CD14-positive monocyte (primary cell): Measurements from ENCODE around the gene SLC22A23. TPM values are rescaled to one million over a fixed set of nuclear protein-coding genes. Genes with fewer than 3 reads are reported as not detected.
A peak's percentile ranks its signal among the peaks of the same experiment; 100 is the strongest.

ENCODE experiments used
- DNase-seq, 3 donors: peaks; one replicate each; pipeline ENCODE4 v3.0.0-alpha.2; 2011 to 2022
- H2AFZ ChIP-seq: 2 replicates; pipeline ENCODE4 v1.6.0; 2012; ENCODE audit warnings: mild to moderate bottlenecking, low read depth, low read length, inconsistent platforms; ENCODE audit not compliant: insufficient read depth, poor library complexity, severe bottlenecking
- H3K27ac ChIP-seq, 2 donors: 1 replicate in 1 of 2; 2 replicates in 1 of 2; pipeline ENCODE4 v1.5.1; 2012 to 2013; ENCODE audit warnings: low read length in 2 of 2, control low read depth in 1 of 2, inconsistent platforms in 1 of 2, low read depth in 1 of 2, mild to moderate bottlenecking in 1 of 2
- H3K27me3 ChIP-seq, 2 donors: one replicate each; pipeline versions ENCODE4 v1.6.0 to v1.6.1; 2011 to 2013; ENCODE audit warnings: low read length in 2 of 2; ENCODE audit not compliant: control insufficient read depth in 2 of 2, insufficient read depth in 2 of 2
- H3K36me3 ChIP-seq, 2 donors: replicated peaks in 1 of 2; 1 replicate in 1 of 2; 2 replicates in 1 of 2; pipeline versions ENCODE4 v1.5.1 to v1.6.1; 2012 to 2013; ENCODE audit warnings: low read length in 2 of 2, control low read depth in 1 of 2, inconsistent platforms in 1 of 2, mild to moderate bottlenecking in 1 of 2; ENCODE audit not compliant: insufficient read depth in 2 of 2, control insufficient read depth in 1 of 2
- H3K4me1 ChIP-seq, 2 donors: 1 replicate in 1 of 2; 2 replicates in 1 of 2; pipeline versions ENCODE4 v1.5.1 to v1.6.1; 2012 to 2013; ENCODE audit warnings: low read length in 2 of 2, control low read depth in 1 of 2, inconsistent platforms in 1 of 2, mild to moderate bottlenecking in 1 of 2, moderate library complexity in 1 of 2; ENCODE audit not compliant: insufficient read depth in 2 of 2, control insufficient read depth in 1 of 2
- H3K4me2 ChIP-seq: replicated peaks from 2 replicates; pipeline ENCODE3; 2012; ENCODE audit warnings: low read length, moderate library complexity, mild to moderate bottlenecking; ENCODE audit not compliant: poor library complexity, severe bottlenecking; ENCODE audit errors: extremely low read depth
- H3K4me3 ChIP-seq, 3 experiments: fragments of 200-600 bp in 1 of 3; sonication (generic) in 1 of 3; replicated peaks in 1 of 3; 1 replicate in 2 of 3; 2 replicates in 1 of 3; pipeline ENCODE4 v1.5.1; 2011 to 2013; ENCODE audit warnings: low read length in 3 of 3, mild to moderate bottlenecking in 3 of 3, control low read depth in 2 of 3, low read depth in 2 of 3, inconsistent platforms in 1 of 3, moderate library complexity in 1 of 3
- H3K79me2 ChIP-seq: 2 replicates; pipeline ENCODE4 v1.6.0; 2012; ENCODE audit warnings: mild to moderate bottlenecking, control low read depth, inconsistent platforms, low read length, moderate library complexity; ENCODE audit not compliant: insufficient read depth
- H3K9ac ChIP-seq: 2 replicates; pipeline ENCODE4 v1.6.0; 2017; ENCODE audit warnings: low read length, mild to moderate bottlenecking; ENCODE audit not compliant: insufficient read depth, poor library complexity, severe bottlenecking
- H3K9me3 ChIP-seq, 2 donors: replicated peaks in 1 of 2; 1 replicate in 1 of 2; 2 replicates in 1 of 2; pipeline versions ENCODE4 v1.5.1 to v1.6.1; 2012 to 2013; ENCODE audit warnings: low read length in 2 of 2, control low read depth in 1 of 2; ENCODE audit not compliant: control insufficient read depth in 1 of 2, insufficient read depth in 1 of 2
- H4K20me1 ChIP-seq: 2 replicates; pipeline ENCODE4 v1.6.0; 2012; ENCODE audit warnings: mild to moderate bottlenecking, low read length, control low read depth, moderate library complexity; ENCODE audit not compliant: insufficient read depth
- H3K27ac Mint-ChIP-seq, 7 donors: one replicate each; pipeline ENCODE4 v1.8.0; 2020; ENCODE audit warnings: mild to moderate bottlenecking in 7 of 7, mixed read lengths in 7 of 7, moderate library complexity in 6 of 7, inconsistent platforms in 2 of 7
- H3K27me3 Mint-ChIP-seq, 3 donors: one replicate each; pipeline ENCODE4 v1.8.0; 2021 to 2022; ENCODE audit warnings: low read depth in 3 of 3, mild to moderate bottlenecking in 3 of 3, mixed read lengths in 3 of 3, moderate library complexity in 3 of 3, inconsistent platforms in 1 of 3
- H3K36me3 Mint-ChIP-seq, 2 donors: one replicate each; pipeline ENCODE4 v1.8.0; 2020; ENCODE audit warnings: mixed read lengths in 2 of 2, inconsistent platforms in 1 of 2, mild to moderate bottlenecking in 1 of 2
- H3K4me1 Mint-ChIP-seq: one replicate; pipeline ENCODE4 v1.8.0; 2020; ENCODE audit warnings: mild to moderate bottlenecking, mixed read lengths
- H3K4me3 Mint-ChIP-seq, 2 donors: one replicate each; pipeline ENCODE4 v1.8.0; 2020; ENCODE audit warnings: mild to moderate bottlenecking in 2 of 2, mixed read lengths in 2 of 2, moderate library complexity in 1 of 2
- H3K9me3 Mint-ChIP-seq, 7 donors: one replicate each; pipeline ENCODE4 v1.8.0; 2020 to 2022; ENCODE audit warnings: mixed read lengths in 7 of 7, mild to moderate bottlenecking in 6 of 7, moderate library complexity in 6 of 7, inconsistent platforms in 2 of 7
- CTCF ChIP-seq: fragments of 200-600 bp; IDR thresholded peaks from one replicate; pipeline ENCODE4 v1.8.0; 2022; ENCODE audit warnings: antibody characterized with exemption, mild to moderate bottlenecking
- WGBS: methylation state at CpG from one replicate; pipeline ENCODE4 v1.1.5; 2013; ENCODE audit warnings: missing lambda C conversion rate; ENCODE audit not compliant: insufficient coverage; 5-methylcytosine and 5-hydroxymethylcytosine counted together
- intact Hi-C, 2 donors: fragments of 100-400 bp; cut with micrococcal nuclease; formaldehyde crosslinking; loops; one replicate each; pipeline versions ENCODE4 v1.15.0 to v1.15.1; 2023
- polyA plus RNA-seq, 3 donors: library from polyadenylated mRNA; depleted of rRNA in 1 of 3; unstranded in 2 of 3; stranded (reverse) in 1 of 3; fragments of 300-500 nt in 2 of 3; fragments of >200 nt in 1 of 3; fragmentation: Illumina TruSeq in 2 of 3; gene quantifications; 1 replicate in 2 of 3; 2 replicates in 1 of 3; pipeline ENCODE4 v1.2.3, GENCODE V29; 2012 to 2021

Gene SLC22A23
- polyA plus RNA-seq, 3 donors: 0.08 TPM; not detected in 2

DNA sequence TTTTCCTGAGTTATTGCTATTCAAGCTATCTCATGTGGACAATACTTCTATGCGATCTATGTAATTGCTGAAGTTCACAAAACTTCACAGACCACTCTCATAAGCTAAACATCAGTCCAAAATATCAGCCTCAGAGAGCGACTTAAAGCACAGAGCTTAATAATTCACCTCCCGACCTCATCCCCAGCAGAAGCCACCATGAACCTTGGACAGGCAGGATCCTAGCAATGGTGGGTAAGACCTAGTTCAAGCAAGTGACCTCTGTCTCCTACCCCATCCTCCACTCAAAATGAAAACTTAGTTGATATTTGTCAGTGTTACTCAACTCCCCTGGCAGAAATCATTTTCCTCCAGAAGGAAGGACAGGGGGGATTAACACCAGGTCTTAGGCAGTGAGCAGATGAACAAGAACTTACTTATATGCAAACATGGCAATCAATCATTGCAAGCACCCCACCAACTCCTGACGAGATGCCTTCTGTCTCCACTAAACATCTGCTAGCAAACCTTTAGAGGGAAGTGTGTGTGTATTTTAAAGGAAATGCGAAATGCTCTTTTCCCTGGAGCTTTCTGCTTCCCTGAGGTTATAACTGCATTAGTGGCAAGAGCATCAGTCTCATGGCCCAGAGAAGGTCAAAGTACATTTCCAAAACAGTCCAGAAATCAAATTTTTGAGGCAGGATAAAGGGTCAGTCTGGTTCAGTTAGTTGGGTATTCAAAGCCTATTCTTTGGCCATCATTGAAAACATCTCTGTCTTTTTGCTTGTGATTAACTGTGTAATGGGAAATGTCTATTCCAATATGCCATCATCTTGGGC, 90.0 kb downstream of the SLC22A23 start:
- Histone ChIP-seq H3K9me3 (no peaks in the 10 kb centered on the region), H3K9ac (no peak overlapping the region), H3K36me3 (no peaks in the 10 kb centered on the region), H3K27me3 (no peaks in the 10 kb centered on the region), H3K4me3 (no peak overlapping the region), H3K4me2 (no peak overlapping the region), H4K20me1 (no peaks in the 10 kb centered on the region), H2AFZ (no peak overlapping the region), H3K4me1 (peaks cover 18 to 23% of the 10 kb centered on the region in 2 donors), H3K27ac (no peak overlapping the region), H3K79me2 (no peaks in the 10 kb centered on the region)
- 97% methylated on average over 3 of the region's 5 CpGs for WGBS
- no peak for TF ChIP-seq CTCF
- H3K4me1 Mint-ChIP-seq: peaks cover 15% of the 10 kb centered on the region
- H3K4me3 Mint-ChIP-seq: peak overlapping the region in 1 of 2 donors; percentile 0
- intact Hi-C loops: no loop called here
- H3K27me3 Mint-ChIP-seq: peaks cover 6 to 17% (median 9%) of the 10 kb centered on the region in 3 donors
- DNase-seq: no peak
- no peaks in the 10 kb centered on the region for H3K9me3 Mint-ChIP-seq
- peak overlapping the region in 1 of 7 donors; percentile 16 for H3K27ac Mint-ChIP-seq
- H3K36me3 Mint-ChIP-seq: no peaks in the 10 kb centered on the region

GRCh38 chr6:3364391-3364790, 92.5 kb downstream of the SLC22A23 start:
- Histone ChIP-seq H3K4me1 (peaks cover 18 to 23% of the 10 kb centered on the region in 2 donors), H3K4me3 (no peak overlapping the region), H3K9me3 (no peaks in the 10 kb centered on the region), H3K79me2 (no peaks in the 10 kb centered on the region), H3K9ac (no peak overlapping the region), H3K4me2 (no peak overlapping the region), H3K36me3 (no peaks in the 10 kb centered on the region), H2AFZ (no peak overlapping the region), H3K27me3 (no peaks in the 10 kb centered on the region), H3K27ac (no peak overlapping the region), H4K20me1 (no peaks in the 10 kb centered on the region)
- no peak for DNase-seq
- WGBS: 83% methylated on average over 7 of the region's 7 CpGs
- no peak for TF ChIP-seq CTCF
- Mint-ChIP-seq H3K36me3 (no peaks in the 10 kb centered on the region), H3K27me3 (peaks cover 6 to 18% (median 7%) of the 10 kb centered on the region in 3 donors), H3K4me1 (peaks cover 15% of the 10 kb centered on the region), H3K4me3 (no peak overlapping the region), H3K9me3 (no peaks in the 10 kb centered on the region), H3K27ac (no peak overlapping the region)
- intact Hi-C loops: no loop called here
